Measurements from ENCODE around the gene USP4.

DNA sequence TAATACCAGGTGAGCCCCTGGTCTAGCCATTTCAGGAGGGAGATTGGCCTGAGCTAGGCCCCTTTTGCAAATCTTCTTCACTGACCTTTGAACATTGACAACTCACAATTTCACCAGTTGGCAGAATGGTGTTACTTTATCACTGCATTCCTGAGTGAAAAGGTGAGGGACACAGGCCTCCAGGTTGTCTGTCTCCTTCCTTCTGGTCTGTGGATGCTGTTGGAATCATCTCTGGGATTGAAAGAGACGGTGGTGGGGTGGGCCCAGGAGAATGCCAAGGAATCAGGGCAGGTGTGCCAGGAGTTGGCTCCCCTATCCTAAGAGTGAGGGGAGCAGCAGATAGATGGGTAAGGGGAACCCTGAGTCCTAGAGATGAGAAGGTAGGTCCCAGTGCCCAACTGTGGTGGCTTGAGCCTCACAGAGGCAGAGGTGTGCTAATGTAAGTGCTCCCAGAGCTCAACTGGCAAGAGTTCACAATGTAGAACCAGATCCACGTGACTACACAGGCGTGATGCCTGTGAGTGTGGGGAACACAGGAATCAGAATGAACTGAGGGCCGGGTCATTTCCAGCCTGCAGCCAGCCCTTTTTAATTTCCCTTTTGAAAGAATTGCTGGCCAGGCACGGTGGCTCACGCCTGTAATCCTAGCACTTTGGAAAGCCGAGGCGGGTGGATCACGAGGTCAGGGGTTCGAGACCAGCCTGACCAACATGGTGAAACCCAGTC is 74.0 kb downstream of the USP4 start:
- TF ChIP-seq, protein P1, sequence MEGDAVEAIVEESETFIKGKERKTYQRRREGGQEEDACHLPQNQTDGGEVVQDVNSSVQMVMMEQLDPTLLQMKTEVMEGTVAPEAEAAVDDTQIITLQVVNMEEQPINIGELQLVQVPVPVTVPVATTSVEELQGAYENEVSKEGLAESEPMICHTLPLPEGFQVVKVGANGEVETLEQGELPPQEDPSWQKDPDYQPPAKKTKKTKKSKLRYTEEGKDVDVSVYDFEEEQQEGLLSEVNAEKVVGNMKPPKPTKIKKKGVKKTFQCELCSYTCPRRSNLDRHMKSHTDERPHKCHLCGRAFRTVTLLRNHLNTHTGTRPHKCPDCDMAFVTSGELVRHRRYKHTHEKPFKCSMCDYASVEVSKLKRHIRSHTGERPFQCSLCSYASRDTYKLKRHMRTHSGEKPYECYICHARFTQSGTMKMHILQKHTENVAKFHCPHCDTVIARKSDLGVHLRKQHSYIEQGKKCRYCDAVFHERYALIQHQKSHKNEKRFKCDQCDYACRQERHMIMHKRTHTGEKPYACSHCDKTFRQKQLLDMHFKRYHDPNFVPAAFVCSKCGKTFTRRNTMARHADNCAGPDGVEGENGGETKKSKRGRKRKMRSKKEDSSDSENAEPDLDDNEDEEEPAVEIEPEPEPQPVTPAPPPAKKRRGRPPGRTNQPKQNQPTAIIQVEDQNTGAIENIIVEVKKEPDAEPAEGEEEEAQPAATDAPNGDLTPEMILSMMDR (IDR thresholded peaks at IDR 0.05), result no peak
- no peak for TF ChIP-seq POLR2A (IDR thresholded peaks at IDR 0.05)
